Astrocyte (in vitro differentiated cells and primary cell): ENCODE results near the gene LAMA1. TPM values are rescaled to one million over a fixed set of nuclear protein-coding genes. Genes with fewer than 3 reads are reported as not detected.

Source experiments
- DNase-seq: peaks from one replicate; pipeline ENCODE4 v3.0.0-alpha.2; 2010; ENCODE audit warnings: low read depth
- FAIRE-seq: peaks from 2 replicates; lab custom pipeline; 2011; peaks lifted over from hg19 to GRCh38; lab: Jason Lieb, UNC
- H2AFZ ChIP-seq: 2 replicates; pipeline ENCODE4 v1.6.0; 2012; ENCODE audit warnings: low read depth, low read length, inconsistent platforms
- H3K27ac ChIP-seq: 2 replicates; pipeline ENCODE4 v1.5.1; 2011; ENCODE audit warnings: low read depth, low read length, inconsistent platforms
- H3K27me3 ChIP-seq: 2 replicates; pipeline ENCODE4 v1.6.0; 2011; ENCODE audit warnings: low read length, inconsistent platforms; ENCODE audit not compliant: insufficient read depth
- H3K36me3 ChIP-seq: 2 replicates; pipeline ENCODE4 v1.5.1; 2011; ENCODE audit warnings: low read length, inconsistent platforms; ENCODE audit not compliant: insufficient read depth
- H3K4me1 ChIP-seq: 2 replicates; pipeline ENCODE4 v1.5.1; 2011; ENCODE audit warnings: low read length, inconsistent platforms; ENCODE audit not compliant: insufficient read depth
- H3K4me2 ChIP-seq: 2 replicates; pipeline ENCODE4 v1.6.0; 2012; ENCODE audit warnings: low read length, inconsistent platforms
- H3K4me3 ChIP-seq: 2 replicates; pipeline ENCODE4 v1.5.1; 2011; ENCODE audit warnings: low read depth, mild to moderate bottlenecking, low read length, inconsistent platforms; ENCODE audit not compliant: insufficient read depth
- H3K79me2 ChIP-seq: 2 replicates; pipeline ENCODE4 v1.6.0; 2012; ENCODE audit warnings: mild to moderate bottlenecking, low read length, inconsistent platforms; ENCODE audit not compliant: insufficient read depth
- H3K9ac ChIP-seq: 2 replicates; pipeline ENCODE4 v1.6.0; 2012; ENCODE audit warnings: mild to moderate bottlenecking, low read length, inconsistent platforms
- H3K9me3 ChIP-seq: 2 replicates; pipeline ENCODE4 v1.5.1; 2012; ENCODE audit warnings: low read depth, mild to moderate bottlenecking, low read length, inconsistent platforms; ENCODE audit not compliant: insufficient read depth
- H4K20me1 ChIP-seq: 2 replicates; pipeline ENCODE4 v1.6.0; 2012; ENCODE audit warnings: low read length, inconsistent platforms; ENCODE audit not compliant: insufficient read depth
- H3K27ac Mint-ChIP-seq: one replicate; pipeline ENCODE4 v1.8.0; 2021; ENCODE audit warnings: mild to moderate bottlenecking, mixed read lengths; ENCODE audit not compliant: unreplicated experiment
- H3K27me3 Mint-ChIP-seq: one replicate; pipeline ENCODE4 v1.8.0; 2021; ENCODE audit warnings: low read depth, mixed read lengths; ENCODE audit not compliant: unreplicated experiment
- H3K36me3 Mint-ChIP-seq: one replicate; pipeline ENCODE4 v1.8.0; 2021; ENCODE audit warnings: low read depth, mixed read lengths; ENCODE audit not compliant: unreplicated experiment
- H3K4me1 Mint-ChIP-seq: one replicate; pipeline ENCODE4 v1.8.0; 2021; ENCODE audit warnings: low read depth, mixed read lengths; ENCODE audit not compliant: unreplicated experiment
- H3K4me3 Mint-ChIP-seq: one replicate; pipeline ENCODE4 v1.8.0; 2021; ENCODE audit warnings: mild to moderate bottlenecking, moderate library complexity, mixed read lengths; ENCODE audit not compliant: unreplicated experiment
- H3K9me3 Mint-ChIP-seq: one replicate; pipeline ENCODE4 v1.8.0; 2021; ENCODE audit warnings: mild to moderate bottlenecking, mixed read lengths; ENCODE audit not compliant: unreplicated experiment
- EZH2 ChIP-seq: IDR thresholded peaks from 2 replicates; pipeline ENCODE4 v1.6.1; 2012; ENCODE audit warnings: mild to moderate bottlenecking, low read length, inconsistent platforms; ENCODE audit not compliant: insufficient read depth
- total RNA-seq: library from RNA; stranded (reverse); gene quantifications from 2 replicates; pipeline ENCODE4 v1.2.1, GENCODE V29; 2021
- TF ChIP-seq, protein P1 (sequence below): IDR thresholded peaks from 2 replicates; pipeline ENCODE4 v1.5.1; 2011; ENCODE audit warnings: low read depth, mild to moderate bottlenecking, inconsistent platforms, low read length, moderate library complexity; ENCODE audit not compliant: insufficient read depth

The LAMA1 gene
- total RNA-seq, 1 donor from 2014 or later = 17.4 TPM

- Mint-ChIP-seq H3K27ac (no peak overlapping the region), H3K4me1 (peaks cover 2% of the 10 kb centered on the region), H3K36me3 (no peaks in the 10 kb centered on the region), H3K27me3 (no peaks in the 10 kb centered on the region), H3K9me3 (no peaks in the 10 kb centered on the region), H3K4me3 (no peak overlapping the region)
- Histone ChIP-seq H3K36me3 (no peaks in the 10 kb centered on the region), H4K20me1 (no peaks in the 10 kb centered on the region), H3K27me3 (no peaks in the 10 kb centered on the region), H3K9ac (no peak overlapping the region), H3K4me2 (no peak overlapping the region), H3K27ac (no peak overlapping the region), H2AFZ (no peak overlapping the region), H3K4me3 (no peak overlapping the region), H3K4me1 (no peaks in the 10 kb centered on the region), H3K9me3 (no peaks in the 10 kb centered on the region), H3K79me2 (no peaks in the 10 kb centered on the region)
- FAIRE-seq (no peak), DNase-seq (no peak)
- TF ChIP-seq, protein P1, sequence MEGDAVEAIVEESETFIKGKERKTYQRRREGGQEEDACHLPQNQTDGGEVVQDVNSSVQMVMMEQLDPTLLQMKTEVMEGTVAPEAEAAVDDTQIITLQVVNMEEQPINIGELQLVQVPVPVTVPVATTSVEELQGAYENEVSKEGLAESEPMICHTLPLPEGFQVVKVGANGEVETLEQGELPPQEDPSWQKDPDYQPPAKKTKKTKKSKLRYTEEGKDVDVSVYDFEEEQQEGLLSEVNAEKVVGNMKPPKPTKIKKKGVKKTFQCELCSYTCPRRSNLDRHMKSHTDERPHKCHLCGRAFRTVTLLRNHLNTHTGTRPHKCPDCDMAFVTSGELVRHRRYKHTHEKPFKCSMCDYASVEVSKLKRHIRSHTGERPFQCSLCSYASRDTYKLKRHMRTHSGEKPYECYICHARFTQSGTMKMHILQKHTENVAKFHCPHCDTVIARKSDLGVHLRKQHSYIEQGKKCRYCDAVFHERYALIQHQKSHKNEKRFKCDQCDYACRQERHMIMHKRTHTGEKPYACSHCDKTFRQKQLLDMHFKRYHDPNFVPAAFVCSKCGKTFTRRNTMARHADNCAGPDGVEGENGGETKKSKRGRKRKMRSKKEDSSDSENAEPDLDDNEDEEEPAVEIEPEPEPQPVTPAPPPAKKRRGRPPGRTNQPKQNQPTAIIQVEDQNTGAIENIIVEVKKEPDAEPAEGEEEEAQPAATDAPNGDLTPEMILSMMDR = no peak
- no peak for TF ChIP-seq EZH2
These were observed 174.5 kb downstream of the LAMA1 start for GRCh38 chr18:6943143-6943542.

DNA sequence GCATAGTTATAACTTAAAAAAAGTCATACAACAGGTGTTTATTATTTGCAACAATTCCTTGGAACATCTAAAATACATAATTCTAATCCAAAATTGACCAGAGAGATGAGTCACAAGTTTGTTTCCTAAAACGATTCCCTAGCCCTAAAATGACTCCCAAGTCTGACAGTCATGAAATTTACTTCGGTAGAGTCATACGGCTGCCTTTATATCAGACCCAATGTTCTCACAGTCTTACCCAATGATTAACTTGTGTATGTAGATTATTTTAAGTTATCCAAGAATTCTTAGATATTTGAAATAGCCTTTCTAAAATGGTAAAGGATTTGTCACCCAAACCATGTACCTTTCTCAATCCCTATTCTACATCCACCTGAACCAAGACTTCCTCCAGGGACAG, 174.9 kb downstream of the LAMA1 start:
- no peaks in the 10 kb centered on the region for H4K20me1 ChIP-seq
- no peak overlapping the region for H3K4me3 ChIP-seq
- no peaks in the 10 kb centered on the region for H3K36me3 ChIP-seq
- H3K27me3 ChIP-seq = no peaks in the 10 kb centered on the region
- no peak overlapping the region for H3K27ac Mint-ChIP-seq
- H3K4me3 Mint-ChIP-seq = no peak overlapping the region
- H3K4me1 ChIP-seq = no peaks in the 10 kb centered on the region
- DNase-seq (no peak), FAIRE-seq (no peak)
- no peak overlapping the region for H3K4me2 ChIP-seq
- H3K4me1 Mint-ChIP-seq = no peaks in the 10 kb centered on the region
- H3K27ac ChIP-seq = no peak overlapping the region
- TF ChIP-seq EZH2 = no peak
- TF ChIP-seq, protein P1 = no peak
- H3K9me3 ChIP-seq = no peaks in the 10 kb centered on the region
- no peaks in the 10 kb centered on the region for H3K36me3 Mint-ChIP-seq
- no peaks in the 10 kb centered on the region for H3K79me2 ChIP-seq
- no peaks in the 10 kb centered on the region for H3K27me3 Mint-ChIP-seq
- H3K9me3 Mint-ChIP-seq = no peaks in the 10 kb centered on the region
- no peak overlapping the region for H3K9ac ChIP-seq
- no peak overlapping the region for H2AFZ ChIP-seq

DNA sequence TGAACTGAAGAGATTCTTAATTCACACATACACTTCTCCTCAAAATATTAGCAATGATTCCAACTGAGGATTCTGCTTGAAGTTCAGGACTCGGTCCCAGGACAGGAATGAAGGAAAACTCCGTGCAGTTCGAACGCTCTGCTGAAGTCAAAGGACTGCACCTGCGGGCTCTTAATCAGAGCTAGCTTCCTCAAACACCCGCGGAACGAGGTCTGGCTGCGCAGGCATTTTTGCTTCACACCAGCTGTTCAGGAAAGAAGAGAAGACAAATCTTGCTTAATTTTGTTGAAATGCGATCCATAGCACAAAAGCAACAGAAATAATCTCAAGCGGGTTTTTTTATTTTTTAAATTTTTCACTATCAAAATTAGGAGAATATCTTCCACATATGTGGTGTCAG, 175.6 kb downstream of the LAMA1 start:
- Mint-ChIP-seq H3K4me1 (no peaks in the 10 kb centered on the region), H3K36me3 (no peaks in the 10 kb centered on the region), H3K4me3 (no peak overlapping the region), H3K9me3 (no peaks in the 10 kb centered on the region), H3K27me3 (no peaks in the 10 kb centered on the region), H3K27ac (no peak overlapping the region)
- H3K27ac ChIP-seq = no peak overlapping the region
- no peak overlapping the region for H3K4me2 ChIP-seq
- no peaks in the 10 kb centered on the region for H3K27me3 ChIP-seq
- no peak overlapping the region for H2AFZ ChIP-seq
- H3K36me3 ChIP-seq = no peaks in the 10 kb centered on the region
- TF ChIP-seq EZH2 = no peak
- TF ChIP-seq, protein P1 = no peak
- H3K4me3 ChIP-seq = no peak overlapping the region
- no peaks in the 10 kb centered on the region for H3K79me2 ChIP-seq
- no peaks in the 10 kb centered on the region for H3K9me3 ChIP-seq
- no peak overlapping the region for H3K9ac ChIP-seq
- FAIRE-seq = no peak
- no peaks in the 10 kb centered on the region for H4K20me1 ChIP-seq
- no peaks in the 10 kb centered on the region for H3K4me1 ChIP-seq
- DNase-seq = no peak
